ENCODE data around the gene KCNB1.

Gene KCNB1

DNA sequence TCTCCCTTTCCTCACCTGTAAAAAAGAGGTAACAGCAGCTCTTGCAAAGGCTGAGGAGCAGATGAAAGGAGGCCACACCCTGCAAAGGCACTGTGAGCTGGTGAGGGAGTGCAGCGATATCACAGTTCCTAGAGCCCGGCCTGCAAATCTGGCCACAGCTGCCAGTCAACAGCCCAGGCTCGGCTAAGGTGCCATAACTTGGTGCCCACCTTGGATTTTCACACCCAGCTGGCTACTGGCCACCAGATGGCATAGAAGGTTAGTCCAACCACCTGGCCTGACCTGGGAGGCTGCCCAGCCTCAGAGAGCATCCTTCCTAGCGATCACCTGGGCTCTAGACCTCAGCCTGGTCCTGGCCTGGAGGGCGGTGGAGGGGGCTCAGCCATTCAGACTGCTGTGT lies 46.8 kb downstream of the KCNB1 start:
- TF ChIP-seq POU2F2 (IDR thresholded peaks at IDR 0.05; ENCODE audit: low read depth, low read length) (no peak), SPI1 (IDR thresholded peaks at IDR 0.05; ENCODE audit: low read depth, low read length) (no peak), PAX5 (IDR thresholded peaks at IDR 0.05; ENCODE audit: insufficient read depth, low read length, severe bottlenecking) (no peak), TAF1 (IDR thresholded peaks at IDR 0.05; ENCODE audit: low read depth, low read length) (no peak), POLR2A (IDR thresholded peaks at IDR 0.05; ENCODE audit: low read depth, low read length) (no peak), POLR2AphosphoS5 (IDR thresholded peaks at IDR 0.05; ENCODE audit: low read depth, low read length) (no peak)
- FAIRE-seq (no peak), DNase-seq (ENCODE audit: insufficient read length, low spot score) (no peak)

GRCh38 chr20:49433333-49433732 lies 49.1 kb downstream of the KCNB1 start:
- DNase-seq (ENCODE audit: insufficient read length, low spot score), result no peak
- no peak for TF ChIP-seq SPI1 (IDR thresholded peaks at IDR 0.05; ENCODE audit: low read depth, low read length)
- FAIRE-seq, result no peak

DNA sequence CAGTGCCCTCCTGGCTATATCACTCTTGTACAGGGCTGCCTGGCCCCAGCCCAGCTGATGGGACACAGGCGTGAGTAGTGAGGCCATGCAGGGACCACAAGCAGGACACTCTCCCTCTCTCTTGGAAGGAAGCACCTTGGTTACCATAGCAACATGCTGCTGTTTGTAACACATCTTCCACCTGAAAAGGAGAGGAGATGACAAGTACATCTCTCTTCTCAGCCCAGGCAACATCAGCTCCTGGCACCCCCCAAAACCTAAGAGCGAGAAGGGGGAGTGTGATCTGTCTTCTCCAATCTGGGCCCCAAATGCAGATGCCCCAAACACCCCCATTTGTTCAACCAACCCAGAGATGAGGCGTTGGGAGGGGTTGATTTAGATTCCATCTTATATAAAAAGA lies 49.9 kb downstream of the KCNB1 start:
- FAIRE-seq (no peak), DNase-seq (ENCODE audit: insufficient read length, low spot score) (no peak)
- TF ChIP-seq SPI1 (IDR thresholded peaks at IDR 0.05; ENCODE audit: low read depth, low read length) (no peak), TAF1 (IDR thresholded peaks at IDR 0.05; ENCODE audit: low read depth, low read length) (no peak), POLR2AphosphoS5 (IDR thresholded peaks at IDR 0.05; ENCODE audit: low read depth, low read length) (no peak), PAX5 (IDR thresholded peaks at IDR 0.05; ENCODE audit: insufficient read depth, low read length, severe bottlenecking) (no peak), POLR2A (IDR thresholded peaks at IDR 0.05; ENCODE audit: low read depth, low read length) (no peak), POU2F2 (IDR thresholded peaks at IDR 0.05; ENCODE audit: low read depth, low read length) (no peak)

DNA sequence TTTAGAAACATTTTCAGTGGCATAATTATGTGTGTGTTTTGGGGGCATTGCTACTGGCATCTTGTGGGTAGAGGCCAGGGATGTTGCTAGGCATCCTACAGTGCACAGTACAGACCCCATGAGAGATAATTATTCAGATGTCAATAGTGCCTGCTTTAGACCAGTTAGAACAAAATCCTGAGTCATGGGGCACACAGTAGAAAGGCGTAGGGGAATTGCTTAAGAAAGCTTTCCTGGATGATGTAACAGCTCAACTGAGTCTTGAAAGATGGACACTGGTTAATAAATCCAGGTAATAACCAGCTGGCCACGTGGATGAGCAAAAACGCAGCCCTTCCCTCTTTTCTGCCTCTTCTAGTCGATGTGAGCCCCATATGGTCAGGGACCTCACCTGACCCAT lies 51.1 kb downstream of the KCNB1 start:
- DNase-seq (ENCODE audit: insufficient read length, low spot score), result no peak
- no peak for TF ChIP-seq PAX5 (IDR thresholded peaks at IDR 0.05; ENCODE audit: insufficient read depth, low read length, severe bottlenecking)
- no peak for TF ChIP-seq TAF1 (IDR thresholded peaks at IDR 0.05; ENCODE audit: low read depth, low read length)
- no peak for TF ChIP-seq POLR2A (IDR thresholded peaks at IDR 0.05; ENCODE audit: low read depth, low read length)
- no peak for TF ChIP-seq POU2F2 (IDR thresholded peaks at IDR 0.05; ENCODE audit: low read depth, low read length)
- TF ChIP-seq POLR2AphosphoS5 (IDR thresholded peaks at IDR 0.05; ENCODE audit: low read depth, low read length), result no peak
- no peak for TF ChIP-seq SPI1 (IDR thresholded peaks at IDR 0.05; ENCODE audit: low read depth, low read length)
- FAIRE-seq, result no peak

DNA sequence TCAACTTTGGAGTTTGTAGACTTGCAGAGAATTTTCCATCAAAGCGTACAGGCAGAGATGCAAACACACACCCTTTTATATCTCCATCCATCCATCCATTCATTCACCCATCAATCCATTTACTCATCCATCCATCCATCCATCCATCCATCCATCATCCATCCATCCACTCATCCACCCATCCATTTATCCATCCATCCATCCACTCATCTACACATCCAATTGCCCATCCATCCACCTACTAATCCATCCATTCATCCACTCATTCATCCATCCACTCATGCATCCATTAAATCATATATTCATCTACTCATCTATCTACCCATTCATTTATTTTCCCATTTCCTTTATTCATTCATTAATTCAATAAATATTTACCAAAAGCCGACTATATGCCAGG lies 52.1 kb downstream of the KCNB1 start:
- TF ChIP-seq PAX5 (IDR thresholded peaks at IDR 0.05; ENCODE audit: insufficient read depth, low read length, severe bottlenecking), result no peak
- no peak for TF ChIP-seq POLR2A (IDR thresholded peaks at IDR 0.05; ENCODE audit: low read depth, low read length)
- no peak for TF ChIP-seq POLR2AphosphoS5 (IDR thresholded peaks at IDR 0.05; ENCODE audit: low read depth, low read length)
- no peak for TF ChIP-seq SPI1 (IDR thresholded peaks at IDR 0.05; ENCODE audit: low read depth, low read length)
- TF ChIP-seq POU2F2 (IDR thresholded peaks at IDR 0.05; ENCODE audit: low read depth, low read length), result no peak
- no peak for TF ChIP-seq TAF1 (IDR thresholded peaks at IDR 0.05; ENCODE audit: low read depth, low read length)
- no peak for DNase-seq (ENCODE audit: insufficient read length, low spot score)
- FAIRE-seq, result no peak

DNA sequence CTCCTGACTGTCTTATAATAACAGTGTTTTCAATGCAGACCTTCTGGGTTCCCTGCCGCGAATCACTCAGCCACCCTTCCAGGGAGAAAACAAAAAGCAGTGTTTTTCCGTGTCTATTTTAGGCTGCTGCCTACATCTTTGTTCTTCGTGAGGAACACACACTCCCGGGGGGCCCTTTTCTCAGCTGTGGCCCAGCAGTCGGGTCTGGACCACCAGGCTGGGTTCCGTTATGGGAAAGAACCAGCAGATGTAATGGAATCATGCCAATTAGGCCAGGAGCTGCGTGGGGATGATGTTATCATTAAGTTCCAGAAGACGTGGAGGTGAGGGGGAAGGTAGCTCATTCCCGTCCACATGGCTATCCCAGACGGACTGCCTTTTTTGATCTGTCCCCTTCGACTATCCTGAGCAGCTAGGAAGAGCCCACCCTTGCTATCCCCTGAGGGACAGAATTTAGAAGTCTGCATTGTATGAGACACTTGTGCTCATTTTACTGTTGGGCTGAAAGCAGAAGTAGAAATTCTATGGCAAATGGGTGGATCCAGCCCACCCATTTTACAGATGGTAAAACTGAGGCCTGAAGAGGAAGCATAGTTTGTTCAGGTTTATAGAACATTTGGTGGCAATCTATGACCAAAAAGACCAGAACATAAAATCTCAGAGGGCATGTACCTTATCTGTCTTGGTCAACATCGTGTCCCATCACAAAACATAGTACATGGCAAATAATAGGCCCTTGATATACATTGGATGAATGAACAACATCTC lies 54.5 kb downstream of the KCNB1 start:
- DNase-seq (ENCODE audit: insufficient read length, low spot score) (no peak), FAIRE-seq (no peak)

DNA sequence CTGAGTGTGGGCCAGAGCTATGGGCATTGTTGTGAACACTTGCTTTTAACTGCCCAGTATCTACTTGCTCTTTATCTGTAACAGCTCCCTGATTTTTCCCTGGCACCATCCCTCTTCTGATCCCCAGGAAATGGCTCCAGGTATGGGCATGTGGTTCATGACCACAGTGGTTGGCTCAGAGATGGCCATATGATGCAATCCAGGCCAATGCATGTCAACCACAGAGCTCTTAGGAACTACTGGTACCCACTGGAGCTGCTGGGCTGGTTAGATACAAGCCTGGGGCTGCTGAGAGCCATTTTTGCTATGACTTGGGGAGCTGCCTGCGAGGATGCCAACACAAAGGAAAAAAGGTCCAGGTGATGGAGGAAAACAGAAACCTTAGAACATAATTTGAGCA lies 55.6 kb downstream of the KCNB1 start:
- DNase-seq (ENCODE audit: insufficient read length, low spot score) (no peak), FAIRE-seq (no peak)
- TF ChIP-seq PAX5 (IDR thresholded peaks at IDR 0.05; ENCODE audit: insufficient read depth, low read length, severe bottlenecking) (no peak), POLR2AphosphoS5 (IDR thresholded peaks at IDR 0.05; ENCODE audit: low read depth, low read length) (no peak), POU2F2 (IDR thresholded peaks at IDR 0.05; ENCODE audit: low read depth, low read length) (no peak), POLR2A (IDR thresholded peaks at IDR 0.05; ENCODE audit: low read depth, low read length) (no peak), TAF1 (IDR thresholded peaks at IDR 0.05; ENCODE audit: low read depth, low read length) (no peak), SPI1 (IDR thresholded peaks at IDR 0.05; ENCODE audit: low read depth, low read length) (no peak)

More for the DNA sequence above, 54.5 kb downstream of the KCNB1 start:
- TF ChIP-seq TAF1 (IDR thresholded peaks at IDR 0.05; ENCODE audit: low read depth, low read length) (no peak), POLR2AphosphoS5 (IDR thresholded peaks at IDR 0.05; ENCODE audit: low read depth, low read length) (no peak), POU2F2 (IDR thresholded peaks at IDR 0.05; ENCODE audit: low read depth, low read length) (no peak), SPI1 (IDR thresholded peaks at IDR 0.05; ENCODE audit: low read depth, low read length) (no peak), POLR2A (IDR thresholded peaks at IDR 0.05; ENCODE audit: low read depth, low read length) (no peak), PAX5 (IDR thresholded peaks at IDR 0.05; ENCODE audit: insufficient read depth, low read length, severe bottlenecking) (no peak)

- TF ChIP-seq PAX5 (IDR thresholded peaks at IDR 0.05; ENCODE audit: insufficient read depth, low read length, severe bottlenecking), result no peak
- no peak for TF ChIP-seq POLR2AphosphoS5 (IDR thresholded peaks at IDR 0.05; ENCODE audit: low read depth, low read length)
- TF ChIP-seq POLR2A (IDR thresholded peaks at IDR 0.05; ENCODE audit: low read depth, low read length), result no peak
- TF ChIP-seq POU2F2 (IDR thresholded peaks at IDR 0.05; ENCODE audit: low read depth, low read length), result no peak
- no peak for TF ChIP-seq TAF1 (IDR thresholded peaks at IDR 0.05; ENCODE audit: low read depth, low read length)
- no peak for TF ChIP-seq SPI1 (IDR thresholded peaks at IDR 0.05; ENCODE audit: low read depth, low read length)
- DNase-seq (ENCODE audit: insufficient read length, low spot score) (no peak), FAIRE-seq (no peak)
Observed at GRCh38 chr20:49426395-49426794, 56.1 kb downstream of the KCNB1 start.

GRCh38 chr20:49424536-49424935 lies 57.9 kb downstream of the KCNB1 start:
- no peak for DNase-seq (ENCODE audit: insufficient read length, low spot score)
- no peak for TF ChIP-seq POU2F2 (IDR thresholded peaks at IDR 0.05; ENCODE audit: low read depth, low read length)
- TF ChIP-seq SPI1 (IDR thresholded peaks at IDR 0.05; ENCODE audit: low read depth, low read length), result no peak
- TF ChIP-seq POLR2AphosphoS5 (IDR thresholded peaks at IDR 0.05; ENCODE audit: low read depth, low read length), result no peak
- no peak for TF ChIP-seq PAX5 (IDR thresholded peaks at IDR 0.05; ENCODE audit: insufficient read depth, low read length, severe bottlenecking)
- no peak for TF ChIP-seq POLR2A (IDR thresholded peaks at IDR 0.05; ENCODE audit: low read depth, low read length)
- TF ChIP-seq TAF1 (IDR thresholded peaks at IDR 0.05; ENCODE audit: low read depth, low read length), result no peak
- FAIRE-seq, result no peak

DNA sequence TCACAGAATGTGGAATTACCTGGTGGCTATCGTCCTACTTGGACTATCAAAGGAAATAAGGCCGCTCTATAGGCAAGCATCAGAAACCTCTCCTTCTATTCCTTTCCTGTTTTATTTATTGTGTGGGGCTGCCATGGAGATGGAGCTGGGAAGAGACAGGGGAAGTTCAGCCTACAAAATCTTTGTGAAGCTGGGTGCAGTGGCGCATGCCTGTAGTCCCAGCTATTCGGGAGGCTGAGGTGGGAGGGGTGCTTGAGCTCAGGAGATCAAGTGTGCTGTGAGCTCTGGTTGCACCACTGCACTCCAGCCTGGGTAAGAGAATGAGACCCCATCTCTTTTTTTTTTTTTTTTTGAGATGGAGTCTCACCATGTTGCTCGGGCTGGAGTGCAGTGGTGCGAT lies 60.3 kb downstream of the KCNB1 start:
- TF ChIP-seq PAX5 (IDR thresholded peaks at IDR 0.05; ENCODE audit: insufficient read depth, low read length, severe bottlenecking) (no peak), POLR2AphosphoS5 (IDR thresholded peaks at IDR 0.05; ENCODE audit: low read depth, low read length) (no peak), TAF1 (IDR thresholded peaks at IDR 0.05; ENCODE audit: low read depth, low read length) (no peak), SPI1 (IDR thresholded peaks at IDR 0.05; ENCODE audit: low read depth, low read length) (no peak), POLR2A (IDR thresholded peaks at IDR 0.05; ENCODE audit: low read depth, low read length) (no peak), POU2F2 (IDR thresholded peaks at IDR 0.05; ENCODE audit: low read depth, low read length) (no peak)
- DNase-seq (ENCODE audit: insufficient read length, low spot score) (no peak), FAIRE-seq (no peak)
